Keratinocyte (primary cell): ENCODE results near the gene ANO2.

Experiments
- CTCF ChIP-seq, 3 experiments: IDR thresholded peaks in 1 of 3; conservative IDR thresholded peaks in 1 of 3; optimal IDR thresholded peaks in 1 of 3; 2 replicates in 2 of 3; 3 replicates in 1 of 3; pipeline versions ENCODE3 to v1.5.1; 2011; ENCODE audit warnings: low read length in 3 of 3, mild to moderate bottlenecking in 3 of 3, moderate library complexity in 2 of 3, control low read depth in 1 of 3, inconsistent platforms in 1 of 3; ENCODE audit not compliant: insufficient read depth in 2 of 3; ENCODE audit errors: extremely low read depth in 1 of 3
- EZH2 ChIP-seq: IDR thresholded peaks from one replicate; pipeline ENCODE4 v1.6.1; 2012; ENCODE audit warnings: inconsistent platforms, mild to moderate bottlenecking, low read length, moderate library complexity

GRCh38 chr12:5557906-5558305, 387.2 kb downstream of the ANO2 start:
- no peak for TF ChIP-seq CTCF (optimal IDR thresholded peaks at IDR 0.05 in 1 of 3, IDR thresholded peaks at IDR 0.05 in 1 of 3, conservative IDR thresholded peaks at IDR 0.05 in 1 of 3; ENCODE audit: extremely low read depth in 1 of 3, insufficient read depth in 2 of 3, low read length in 3 of 3)
- no peak for TF ChIP-seq EZH2
